HG03520 (cell line): Measurements from ENCODE around the gene DOCK4.

Experiments used
- ATAC-seq: cut with Tn5 transposase; IDR thresholded peaks from one replicate; pipeline ENCODE4 v1.9.1; 2021; ENCODE audit warnings: mild to moderate bottlenecking, moderate library complexity; ENCODE audit not compliant: unreplicated experiment

The DOCK4 gene

DNA sequence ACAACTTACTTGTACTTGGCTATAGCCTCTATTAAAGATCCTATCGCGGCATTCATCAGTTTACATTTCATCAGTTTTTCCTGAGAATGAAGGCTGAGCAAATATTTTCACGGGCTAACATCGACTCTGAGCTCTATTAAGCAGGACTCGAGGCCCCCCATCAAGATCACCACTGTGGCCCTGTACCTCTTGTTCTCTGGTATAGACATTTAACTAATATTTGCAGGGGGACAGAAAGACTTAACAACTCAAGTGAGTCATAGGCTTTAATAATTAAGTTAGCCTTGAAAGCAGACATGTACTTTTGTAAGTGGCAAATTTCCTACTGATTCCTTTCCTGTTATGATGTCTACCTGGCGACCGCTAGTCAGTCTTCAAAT is 45.4 kb downstream of the DOCK4 start:
- ATAC-seq, result no peak

DNA sequence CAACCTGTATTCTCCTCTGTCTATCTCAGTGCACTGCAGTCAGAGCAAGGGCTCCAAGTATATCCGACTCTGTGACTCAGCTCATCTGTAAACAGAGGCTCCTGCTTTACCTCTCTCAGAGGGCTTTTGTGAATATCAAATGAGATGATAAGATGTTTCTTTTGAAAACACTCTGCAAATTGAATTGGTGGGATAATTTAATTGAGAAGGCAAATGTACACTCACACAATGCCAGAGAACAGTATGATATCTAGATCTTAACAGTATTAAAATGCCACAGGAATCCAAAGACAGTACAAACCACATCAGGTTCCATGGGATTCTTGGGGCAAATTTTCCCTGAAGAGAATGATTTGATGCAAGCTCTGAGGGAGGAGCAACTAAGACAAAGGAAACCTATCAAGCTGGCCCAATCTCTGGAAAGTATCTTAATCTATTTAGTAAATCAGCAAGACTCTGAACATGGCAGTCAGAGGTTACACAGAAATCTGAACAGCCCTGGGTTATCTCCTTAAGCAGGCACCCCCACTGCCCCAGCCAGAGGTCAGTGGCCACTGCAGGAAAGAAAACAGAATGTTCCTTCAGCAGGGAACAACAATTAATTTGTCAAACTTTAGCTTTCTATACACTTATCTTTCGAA is 45.9 kb downstream of the DOCK4 start:
- no peak for ATAC-seq

DNA sequence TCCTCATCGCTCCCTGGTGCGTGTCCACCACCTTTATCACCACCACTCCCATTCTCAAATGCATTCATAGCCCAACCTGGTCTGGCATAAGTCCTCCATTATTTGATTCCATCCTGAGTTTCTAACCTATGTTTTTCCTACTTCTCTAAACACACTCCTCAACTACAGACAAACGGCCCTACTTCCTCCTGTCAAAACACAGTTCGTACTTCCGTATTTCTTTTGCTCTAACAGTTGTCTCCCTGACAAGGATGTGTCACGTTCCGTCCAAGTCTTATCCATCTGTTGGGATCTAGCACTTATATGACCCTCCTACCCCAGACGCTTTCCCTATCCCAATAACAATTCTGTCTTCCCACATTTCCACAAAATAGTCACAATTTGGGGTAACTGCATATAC is 46.8 kb downstream of the DOCK4 start:
- ATAC-seq, result no peak

DNA sequence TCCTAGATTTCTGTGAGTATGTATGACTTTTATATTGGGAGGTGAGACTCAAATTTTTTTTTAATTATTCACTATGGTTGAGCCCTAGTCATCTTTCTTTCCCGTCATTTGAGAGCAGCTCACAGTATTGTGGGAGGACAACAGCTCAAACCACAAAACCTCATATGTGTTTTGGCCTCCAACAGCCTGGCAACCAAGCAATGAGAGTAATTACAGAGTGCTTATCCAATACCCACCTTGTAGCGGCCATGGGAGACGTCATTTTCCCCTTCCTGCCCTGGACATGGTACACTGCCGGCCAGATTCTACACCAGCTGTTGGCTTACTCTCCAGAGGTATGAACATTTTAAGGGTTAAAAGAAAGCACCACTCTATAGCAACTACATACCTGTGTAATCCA is 49.1 kb downstream of the DOCK4 start:
- ATAC-seq, result no peak

DNA sequence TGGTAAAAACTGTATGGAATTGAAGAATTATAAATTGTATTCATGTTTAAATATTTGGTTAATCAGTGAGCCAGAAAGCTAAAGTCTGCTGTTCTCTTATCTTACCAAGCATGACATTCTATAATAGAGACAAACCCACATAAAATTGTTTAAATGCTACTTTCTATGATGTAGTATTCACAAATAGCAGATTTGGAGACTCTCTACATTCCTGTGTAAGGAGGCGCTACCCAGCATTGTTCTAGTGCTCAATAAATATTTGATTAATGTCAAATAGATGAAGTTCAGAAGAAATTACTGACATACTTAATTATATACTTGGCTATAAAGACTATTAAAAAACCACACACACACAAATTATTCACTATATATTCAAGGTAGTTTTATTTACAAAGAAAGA is 49.8 kb downstream of the DOCK4 start:
- ATAC-seq, result no peak

GRCh38 chr7:112154690-112155089 is 51.5 kb downstream of the DOCK4 start:
- ATAC-seq, result no peak

DNA sequence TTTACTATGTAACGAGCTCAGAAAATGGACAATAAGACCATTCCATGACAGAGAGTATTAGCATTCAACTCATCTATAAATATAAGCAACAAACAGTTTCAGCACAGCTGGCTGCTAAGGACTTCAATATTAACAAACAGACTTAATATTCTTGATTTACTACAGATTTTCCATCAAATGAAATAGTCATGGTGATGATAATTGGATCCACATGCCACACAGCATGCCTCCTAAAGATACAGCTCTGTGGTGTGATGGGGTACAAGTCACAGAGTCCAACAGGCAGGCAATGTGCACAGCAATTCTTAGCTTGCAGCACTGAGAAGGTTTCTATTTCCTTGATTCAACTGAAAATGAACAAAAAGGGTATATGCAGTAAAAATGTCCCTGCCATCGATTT is 54.0 kb downstream of the DOCK4 start:
- ATAC-seq, result no peak

GRCh38 chr7:112150823-112151641 is 55.2 kb downstream of the DOCK4 start:
- no peak for ATAC-seq

DNA sequence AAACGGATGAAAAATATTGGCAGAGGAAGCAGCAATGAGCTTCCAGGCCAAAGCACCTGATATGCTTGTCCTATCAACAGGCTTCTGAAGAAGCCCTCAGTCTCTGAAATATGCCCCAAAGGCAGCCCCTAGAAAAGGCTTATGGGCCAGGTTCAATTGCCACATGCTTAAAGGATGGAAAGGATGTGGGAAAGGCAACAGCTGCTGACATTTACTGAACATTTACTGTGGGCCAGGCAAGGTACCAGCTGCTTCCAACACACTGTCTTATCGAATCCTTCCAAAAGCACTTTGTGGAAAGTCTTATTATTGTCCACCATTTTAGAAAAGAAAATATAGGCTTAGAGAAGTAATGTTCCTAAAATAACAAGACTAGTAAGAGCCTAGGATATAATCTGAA is 56.5 kb downstream of the DOCK4 start:
- no peak for ATAC-seq

DNA sequence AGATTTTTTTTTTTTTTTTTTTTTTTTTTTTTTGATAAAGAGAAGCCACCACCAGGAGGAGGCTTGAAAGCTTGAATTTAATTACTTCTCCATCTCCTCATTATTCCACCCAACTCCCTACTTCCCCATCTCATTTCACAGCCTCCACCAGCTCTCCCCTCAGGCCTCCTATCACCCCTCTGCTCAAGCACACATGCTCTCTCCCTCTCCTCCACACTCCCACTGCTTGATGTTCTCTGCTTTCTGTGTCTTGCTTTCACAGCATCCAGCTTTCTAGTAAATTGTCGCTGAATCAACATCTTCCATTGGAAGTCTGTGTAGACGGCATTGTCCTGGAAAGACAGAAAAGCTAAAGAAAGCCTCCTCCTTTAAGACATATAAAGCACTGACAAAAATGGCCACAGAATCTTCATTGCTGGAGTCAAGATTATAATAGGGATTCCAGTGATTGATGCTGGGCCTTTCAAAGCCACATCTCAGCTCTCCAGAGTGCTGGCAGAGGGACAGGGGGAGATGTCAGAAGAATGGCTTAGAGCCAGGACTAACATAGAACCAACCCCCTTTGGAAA is 58.3 kb downstream of the DOCK4 start:
- no peak for ATAC-seq

GRCh38 chr7:112145206-112145605 is 61.0 kb downstream of the DOCK4 start:
- no peak for ATAC-seq

DNA sequence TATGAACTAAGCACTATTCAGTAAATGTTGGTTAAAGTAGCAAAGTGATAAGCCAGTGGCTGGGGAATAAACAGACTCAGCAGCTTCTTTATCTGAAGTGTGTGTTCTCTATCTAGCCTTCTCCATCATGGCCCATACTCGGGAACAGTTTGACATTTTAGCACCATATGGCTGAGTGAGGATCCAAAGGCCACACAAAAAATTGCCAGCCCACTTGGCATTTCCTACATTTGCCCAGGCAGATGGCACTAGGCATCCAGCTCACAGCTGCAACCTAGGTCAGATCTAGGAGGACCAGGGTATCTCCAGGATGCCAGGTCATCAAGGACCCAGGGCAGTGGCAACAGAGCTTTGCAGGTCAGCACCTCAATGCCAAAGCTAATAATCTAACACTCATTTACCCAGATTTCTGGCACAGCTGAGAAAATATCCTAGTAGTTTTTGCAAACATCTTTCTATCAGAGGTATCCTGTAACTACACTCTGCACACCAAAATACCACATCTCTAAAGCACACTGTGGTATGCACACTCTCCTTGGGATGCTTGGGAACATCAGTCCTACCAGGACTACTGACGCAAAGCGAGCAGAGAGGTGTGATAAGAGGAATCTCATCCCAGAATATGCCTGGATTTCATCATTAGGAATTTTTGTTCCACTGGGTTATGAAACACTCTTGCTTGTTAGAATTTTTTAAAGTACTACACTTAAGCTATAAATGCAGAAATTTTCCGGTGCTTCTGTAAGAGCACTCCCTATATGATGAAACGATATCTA is 61.7 kb downstream of the DOCK4 start:
- no peak for ATAC-seq

- ATAC-seq, result no peak
Observed at GRCh38 chr7:112143582-112143981, 62.6 kb downstream of the DOCK4 start.

DNA sequence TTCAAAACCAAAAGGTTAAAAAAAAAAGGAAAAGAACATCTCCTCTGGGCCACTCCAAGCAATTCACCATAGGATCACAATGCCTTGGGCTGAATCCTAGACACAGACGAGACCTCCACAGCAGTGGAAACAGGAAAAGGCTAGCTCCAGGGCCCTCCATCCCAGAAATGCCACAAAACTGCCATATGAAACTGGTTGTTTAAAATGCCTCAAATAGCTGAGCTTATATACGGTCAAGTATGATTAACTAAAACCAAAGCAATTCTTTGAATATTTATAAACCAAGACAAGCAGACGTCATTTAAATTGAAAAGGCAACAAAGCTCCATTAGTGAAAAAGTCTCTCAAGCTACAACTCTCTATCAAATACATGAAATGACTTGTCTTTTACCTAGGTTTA is 63.1 kb downstream of the DOCK4 start:
- no peak for ATAC-seq

GRCh38 chr7:112140600-112140999 is 65.6 kb downstream of the DOCK4 start:
- ATAC-seq, result no peak

- no peak for ATAC-seq
Observed at GRCh38 chr7:112138938-112139337, 67.3 kb downstream of the DOCK4 start.

DNA sequence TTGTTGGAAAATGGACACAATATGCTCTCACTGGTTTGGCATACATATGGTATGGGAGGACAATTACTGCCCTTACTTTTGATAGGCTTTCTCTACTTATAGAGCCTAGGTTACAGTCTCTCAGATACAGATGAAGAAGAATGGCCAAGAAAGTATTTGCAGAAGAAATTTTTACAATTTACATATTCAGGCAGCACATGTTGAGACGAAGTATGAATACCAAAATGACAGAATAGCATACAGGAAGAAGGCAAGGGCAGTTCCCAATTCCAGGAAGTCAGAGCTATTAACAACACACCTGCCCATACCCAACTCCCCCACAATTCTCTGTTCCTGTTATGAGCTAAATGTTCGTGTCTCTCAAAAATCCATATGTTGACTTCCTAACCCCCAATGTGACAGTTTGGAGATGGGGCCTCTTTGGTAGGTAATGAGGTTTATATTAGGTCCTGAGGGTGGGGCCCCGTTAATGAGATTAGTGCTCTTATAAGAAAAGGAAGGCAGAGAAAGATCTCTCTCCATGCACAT is 67.8 kb downstream of the DOCK4 start:
- no peak for ATAC-seq

DNA sequence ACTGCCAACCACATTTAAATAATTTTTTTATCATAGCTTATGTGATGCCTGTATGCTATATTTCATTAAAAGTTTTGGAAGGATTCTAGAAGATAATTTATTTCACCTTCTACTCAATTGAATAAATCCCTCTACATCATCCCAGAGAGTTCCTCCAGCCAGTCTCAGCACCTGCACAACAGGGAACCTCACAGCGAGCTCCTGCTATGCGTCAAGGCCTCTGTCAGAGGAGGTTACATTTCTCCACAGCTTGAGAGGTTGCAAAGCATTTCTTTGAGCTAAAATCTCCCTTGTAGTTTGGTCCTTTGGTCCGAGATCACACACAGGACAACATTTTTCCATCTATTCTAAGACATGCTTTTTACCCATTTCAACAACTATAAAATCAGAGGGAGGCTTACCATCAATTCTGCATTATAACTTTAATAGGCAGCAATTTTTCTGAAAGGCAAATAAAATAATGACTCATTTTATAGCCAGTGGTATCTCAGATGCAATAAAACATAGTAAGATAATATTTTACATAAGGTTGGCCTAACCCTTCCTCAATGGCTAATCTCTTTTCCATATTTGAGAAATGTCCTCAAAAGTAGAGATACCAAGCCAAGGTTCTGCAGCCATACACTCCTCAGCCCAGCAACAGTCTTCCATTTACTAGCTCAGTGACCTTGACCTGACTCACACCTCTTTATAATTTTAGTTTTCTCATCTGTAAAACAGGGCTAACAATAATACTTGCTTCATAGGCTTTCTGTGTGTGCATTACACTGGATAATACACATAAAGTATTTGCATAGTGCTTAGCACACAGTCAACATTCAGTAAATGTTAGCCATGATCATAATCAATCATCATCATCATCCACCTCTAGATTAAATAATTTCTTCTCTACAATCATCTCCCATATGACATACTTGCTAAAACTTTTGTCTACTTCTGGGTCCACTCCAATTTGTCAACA is 68.8 kb downstream of the DOCK4 start:
- no peak for ATAC-seq

GRCh38 chr7:112136271-112137008 is 69.8 kb downstream of the DOCK4 start:
- ATAC-seq, result no peak
